Hepatocyte (in vitro differentiated cells): ENCODE measurements around the gene DIAPH2. TPM values are rescaled to one million over a fixed set of nuclear protein-coding genes. Genes with fewer than 3 reads are reported as not detected.

Source experiments
- DNase-seq: peaks from one replicate; pipeline ENCODE4 v3.0.0-alpha.2; 2016; ENCODE audit warnings: low spot score
- H2AFZ ChIP-seq: fragments of 200-600 bp; sonication (generic); 2 replicates; pipeline ENCODE4 v1.6.0; 2016; ENCODE audit warnings: antibody characterized with exemption, mild to moderate bottlenecking
- H3K27ac ChIP-seq: fragments of 200-600 bp; sonication (generic); 2 replicates; pipeline ENCODE4 v1.5.1; 2016; ENCODE audit warnings: mild to moderate bottlenecking
- H3K27me3 ChIP-seq: fragments of 200-600 bp; sonication (generic); 2 replicates; pipeline ENCODE4 v1.6.1; 2016
- H3K36me3 ChIP-seq: fragments of 200-600 bp; sonication (generic); replicated peaks from 2 replicates; pipeline ENCODE4 v1.5.1; 2016; ENCODE audit warnings: low read depth; ENCODE audit not compliant: insufficient read depth
- H3K4me1 ChIP-seq: fragments of 200-600 bp; sonication (generic); 2 replicates; pipeline ENCODE4 v1.5.1; 2016; ENCODE audit warnings: mild to moderate bottlenecking, moderate library complexity; ENCODE audit not compliant: insufficient read depth
- H3K4me2 ChIP-seq: fragments of 200-600 bp; sonication (generic); 2 replicates; pipeline ENCODE4 v1.6.0; 2016
- H3K4me3 ChIP-seq: fragments of 200-600 bp; sonication (generic); 2 replicates; pipeline ENCODE4 v1.5.1; 2016; ENCODE audit warnings: mild to moderate bottlenecking
- H3K79me2 ChIP-seq: fragments of 200-600 bp; sonication (generic); 2 replicates; pipeline ENCODE4 v1.6.0; 2017; ENCODE audit warnings: mild to moderate bottlenecking
- H3K9me2 ChIP-seq: fragments of 200-600 bp; sonication (generic); replicated peaks from 2 replicates; pipeline ENCODE4 v1.6.0; 2017; ENCODE audit warnings: mild to moderate bottlenecking; ENCODE audit not compliant: insufficient read depth
- H3K9me3 ChIP-seq: fragments of 200-600 bp; sonication (generic); 2 replicates; pipeline ENCODE4 v1.5.1; 2016; ENCODE audit warnings: low read depth, mild to moderate bottlenecking
- H4K20me1 ChIP-seq: fragments of 200-600 bp; sonication (generic); 2 replicates; pipeline ENCODE4 v1.6.0; 2016; ENCODE audit warnings: mild to moderate bottlenecking; ENCODE audit not compliant: insufficient read depth, poor library complexity, severe bottlenecking
- CTCF ChIP-seq: fragments of 200-600 bp; sonication (generic); IDR thresholded peaks from 2 replicates; pipeline ENCODE4 v1.5.1; 2016; ENCODE audit warnings: antibody characterized with exemption, mild to moderate bottlenecking; ENCODE audit not compliant: poor library complexity
- EZH2 ChIP-seq: fragments of 200-600 bp; sonication (generic); IDR thresholded peaks from 2 replicates; pipeline ENCODE4 v1.6.1; 2016; ENCODE audit warnings: antibody characterized with exemption, mild to moderate bottlenecking, borderline replicate concordance
- EZH2phosphoT487 ChIP-seq: fragments of 200-600 bp; sonication (generic); IDR thresholded peaks from one replicate; pipeline ENCODE4 v1.6.1; 2018; ENCODE audit warnings: antibody characterized with exemption, mild to moderate bottlenecking, low read depth, moderate library complexity; ENCODE audit not compliant: unreplicated experiment, severe bottlenecking
- WGBS: methylation state at CpG from one replicate; pipeline ENCODE4 v1.1.6; 2016; ENCODE audit warnings: low lambda C conversion rate; ENCODE audit errors: missing lambda C conversion rate; 5-methylcytosine and 5-hydroxymethylcytosine counted together
- polyA plus RNA-seq: library from polyadenylated mRNA; unstranded; fragments of >200 nt; fragmentation: Nextera tagmentation; extraction: Ambion mirVana; gene quantifications from 2 replicates; pipeline ENCODE4 v1.2.1, GENCODE V29; 2016
- total RNA-seq: library from RNA; depleted of rRNA; stranded (reverse); fragments of >200 nt; gene quantifications from 2 replicates; pipeline ENCODE4 v1.2.3, GENCODE V29; 2014

Gene DIAPH2
- total and polyA plus RNA-seq, 2 experiments from 2014 or later, result 14.8 to 32.4 TPM

- 93% methylated on average over 11 of the region's 12 CpGs for WGBS
- no peaks in the 10 kb centered on the region for H3K36me3 ChIP-seq
- no peaks in the 10 kb centered on the region for H4K20me1 ChIP-seq
- H3K4me1 ChIP-seq, result no peaks in the 10 kb centered on the region
- H2AFZ ChIP-seq, result no peak overlapping the region
- TF ChIP-seq EZH2phosphoT487 (no peak), EZH2 (no peak), CTCF (no peak)
- DNase-seq, result no peak
- no peak overlapping the region for H3K27ac ChIP-seq
- H3K9me2 ChIP-seq, result no peaks in the 10 kb centered on the region
- no peaks in the 10 kb centered on the region for H3K9me3 ChIP-seq
- H3K27me3 ChIP-seq, result no peaks in the 10 kb centered on the region
- no peaks in the 10 kb centered on the region for H3K79me2 ChIP-seq
- no peak overlapping the region for H3K4me3 ChIP-seq
- no peak overlapping the region for H3K4me2 ChIP-seq
Measured at GRCh38 chrX:97119474-97120109, 434.9 kb downstream of the DIAPH2 start.

GRCh38 chrX:97123001-97123400 is 438.4 kb downstream of the DIAPH2 start:
- no peak for DNase-seq
- no peaks in the 10 kb centered on the region for H3K79me2 ChIP-seq
- no peak overlapping the region for H3K4me3 ChIP-seq
- WGBS, result 91% methylated on average over 2 of the region's 2 CpGs
- H3K4me2 ChIP-seq, result no peak overlapping the region
- H3K9me3 ChIP-seq, result no peaks in the 10 kb centered on the region
- H3K36me3 ChIP-seq, result no peaks in the 10 kb centered on the region
- no peak overlapping the region for H2AFZ ChIP-seq
- no peaks in the 10 kb centered on the region for H4K20me1 ChIP-seq
- H3K9me2 ChIP-seq, result no peaks in the 10 kb centered on the region
- H3K27me3 ChIP-seq, result no peaks in the 10 kb centered on the region
- no peaks in the 10 kb centered on the region for H3K4me1 ChIP-seq
- TF ChIP-seq EZH2 (no peak), EZH2phosphoT487 (no peak), CTCF (no peak)
- no peak overlapping the region for H3K27ac ChIP-seq

- no peaks in the 10 kb centered on the region for H3K4me1 ChIP-seq
- no peak overlapping the region for H2AFZ ChIP-seq
- H3K27ac ChIP-seq, result no peak overlapping the region
- H3K27me3 ChIP-seq, result no peaks in the 10 kb centered on the region
- no peaks in the 10 kb centered on the region for H3K36me3 ChIP-seq
- no peaks in the 10 kb centered on the region for H3K9me2 ChIP-seq
- no peaks in the 10 kb centered on the region for H3K79me2 ChIP-seq
- WGBS, result 73% methylated on average over 3 of the region's 3 CpGs
- no peak for DNase-seq
- H3K4me2 ChIP-seq, result no peak overlapping the region
- H3K4me3 ChIP-seq, result no peak overlapping the region
- no peaks in the 10 kb centered on the region for H3K9me3 ChIP-seq
- TF ChIP-seq CTCF (no peak), EZH2phosphoT487 (no peak), EZH2 (no peak)
- H4K20me1 ChIP-seq, result no peaks in the 10 kb centered on the region
Measured at GRCh38 chrX:97126020-97126419, 441.4 kb downstream of the DIAPH2 start.
